Activated CD4-positive, CD25-positive, alpha-beta regulatory T cell treated with anti-CD3 and anti-CD28 coated beads, Interleukin-2, amount 50 U/mL, for 16 hours (primary cell): ENCODE data around the gene CXADR.

Experiments
- DNase-seq: peaks from one replicate; pipeline ENCODE4 v3.0.0-alpha.2; 2020; ENCODE audit warnings: low read depth, low spot score

Gene CXADR

DNA sequence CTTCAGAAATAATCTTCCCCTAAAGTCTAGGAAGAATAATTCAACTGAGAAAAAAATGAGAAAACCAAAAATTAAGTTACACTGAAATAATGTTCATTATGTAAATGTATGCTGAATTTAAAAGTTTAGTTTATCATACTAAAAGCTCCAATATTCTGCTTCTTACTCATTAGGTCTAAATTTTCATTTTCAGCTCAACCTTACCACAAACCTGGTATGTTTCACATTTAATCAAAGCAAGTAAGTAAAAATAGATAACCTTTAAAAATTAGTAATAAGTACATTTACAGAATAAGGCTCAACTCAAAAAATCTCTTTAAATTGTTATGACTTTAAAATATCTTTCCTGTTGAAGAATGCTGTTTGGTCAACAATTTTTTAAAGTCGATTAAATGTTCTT, 84.8 kb downstream of the CXADR start:
- no peak for DNase-seq

- no peak for DNase-seq
These were observed 85.6 kb downstream of the CXADR start for GRCh38 chr21:17598437-17598836.

GRCh38 chr21:17602874-17603273, 90.0 kb downstream of the CXADR start:
- DNase-seq = no peak

- DNase-seq = no peak
These were observed 94.8 kb downstream of the CXADR start for GRCh38 chr21:17607684-17608083.

DNA sequence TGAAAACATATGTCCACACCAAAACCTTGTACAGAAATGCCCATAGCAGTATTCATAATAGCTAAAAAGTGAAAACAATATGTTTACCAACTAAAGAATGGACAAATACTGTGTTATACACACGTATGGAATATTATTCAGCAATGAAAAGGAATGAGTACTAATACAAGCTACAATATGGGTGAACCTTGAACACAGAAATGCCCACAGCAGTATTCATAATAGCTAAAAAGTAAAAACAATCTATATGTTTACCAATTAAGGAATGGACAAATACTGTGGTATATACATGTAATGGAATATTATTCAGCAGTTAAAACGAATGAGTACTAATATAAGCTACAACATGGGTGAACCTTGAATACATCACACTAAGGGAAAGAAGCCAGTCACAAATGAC, 96.8 kb downstream of the CXADR start:
- no peak for DNase-seq

- no peak for DNase-seq
These were observed 98.1 kb downstream of the CXADR start for GRCh38 chr21:17610911-17611310.

DNA sequence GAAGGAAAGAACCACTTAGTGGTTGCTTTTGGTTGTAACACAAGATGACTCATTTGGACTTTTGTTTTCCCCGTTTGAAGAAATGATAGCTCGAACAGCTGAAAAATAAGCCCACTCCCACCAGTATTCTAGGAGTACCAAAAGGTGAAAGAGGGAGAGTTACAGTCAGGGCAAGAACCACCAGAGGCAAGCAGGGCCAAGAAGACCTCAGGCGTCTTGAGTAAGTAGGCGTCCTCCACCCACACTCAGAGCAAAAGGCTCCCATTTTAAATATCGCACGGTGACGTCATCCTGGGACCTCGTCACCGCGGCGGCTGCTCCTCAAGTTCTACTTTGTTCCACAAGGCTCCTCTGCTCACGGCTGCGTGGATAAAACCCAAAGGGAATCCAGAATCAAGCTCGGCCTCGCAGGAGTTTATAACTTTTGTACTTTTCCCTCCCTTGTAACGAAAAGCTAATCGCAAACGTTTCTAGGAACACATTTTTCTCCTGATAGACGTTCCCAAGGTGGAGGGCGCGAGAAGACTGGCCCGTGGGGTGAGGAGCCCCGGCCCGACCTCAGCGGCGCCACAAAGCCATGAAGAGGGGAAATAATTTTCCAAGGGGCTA, 98.7 kb downstream of the CXADR start:
- peak; percentile 68 for DNase-seq

DNA sequence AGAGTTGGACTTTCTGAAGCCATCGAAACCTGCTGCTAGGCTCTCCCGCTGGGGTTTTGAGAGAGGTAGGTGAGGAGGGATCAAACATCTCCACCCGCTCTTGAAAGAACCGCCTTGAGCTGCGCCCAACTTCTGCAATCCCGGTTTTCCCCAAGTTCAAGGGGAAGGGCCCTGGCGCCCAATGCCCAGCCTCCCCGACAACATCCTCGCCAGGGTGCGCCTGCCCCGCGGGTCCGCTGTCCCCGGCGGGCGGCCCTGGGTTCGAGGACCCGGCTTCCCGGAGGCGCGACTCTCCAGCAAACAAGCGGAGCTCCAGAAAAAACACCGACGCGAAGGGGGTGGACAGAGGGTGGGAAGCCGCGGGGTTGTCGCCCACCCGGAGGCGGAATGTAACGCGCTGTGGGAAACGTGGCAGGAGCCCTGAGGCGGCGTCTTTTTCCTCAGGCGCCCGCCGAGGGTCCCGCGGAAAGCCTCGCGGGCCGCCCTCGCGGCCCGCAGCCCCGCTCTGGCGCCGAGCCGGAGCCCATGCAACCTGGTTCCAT, 99.3 kb downstream of the CXADR start:
- no peak for DNase-seq

DNA sequence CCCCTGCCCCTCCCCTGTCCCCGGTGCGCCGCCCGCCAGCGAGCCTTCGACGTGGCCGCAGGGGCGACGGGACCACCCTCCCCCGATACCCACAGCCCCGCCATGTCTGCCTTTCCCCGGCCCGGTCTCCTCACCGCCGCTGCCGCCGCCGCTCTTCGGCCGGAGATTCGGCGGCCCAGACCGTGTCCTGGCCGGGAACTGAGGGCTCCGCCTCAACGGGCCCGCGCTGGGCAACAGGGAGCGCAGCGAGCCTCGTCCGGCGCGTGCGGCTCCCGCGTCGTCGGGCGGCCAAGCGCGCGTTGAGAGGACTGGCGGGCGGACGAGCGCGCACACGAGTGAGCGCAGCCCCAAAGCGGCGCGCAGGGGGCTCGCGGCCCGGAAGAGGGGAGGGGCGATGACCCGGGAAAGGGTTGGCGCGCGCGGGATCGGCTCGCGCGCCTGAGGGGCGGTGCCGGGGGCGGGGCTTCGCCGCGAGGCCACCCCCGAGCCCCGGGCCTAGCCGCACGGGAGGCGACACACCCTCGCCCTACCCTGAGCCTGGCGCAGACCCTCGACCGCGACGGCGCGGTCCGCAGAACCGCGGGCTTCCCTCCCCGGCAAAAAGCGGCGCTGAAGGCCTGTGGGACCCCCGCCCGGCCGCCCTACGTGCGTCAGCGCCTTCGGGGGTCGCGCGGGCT, 99.9 kb downstream of the CXADR start, which contains the start of gene BTG3:
BTG3 (minus strand) TSS at position 337 of the 677 bp plus-strand sequence. CDS start 3,757 bp downstream, outside the sequence.
- peak; percentile 72 for DNase-seq

GRCh38 chr21:17613242-17613676, 100.4 kb downstream of the CXADR start:
- DNase-seq = no peak

- no peak for DNase-seq
These were observed 104.0 kb downstream of the CXADR start for GRCh38 chr21:17616831-17617230.

GRCh38 chr21:17622018-17622417, 109.2 kb downstream of the CXADR start:
- DNase-seq = no peak

DNA sequence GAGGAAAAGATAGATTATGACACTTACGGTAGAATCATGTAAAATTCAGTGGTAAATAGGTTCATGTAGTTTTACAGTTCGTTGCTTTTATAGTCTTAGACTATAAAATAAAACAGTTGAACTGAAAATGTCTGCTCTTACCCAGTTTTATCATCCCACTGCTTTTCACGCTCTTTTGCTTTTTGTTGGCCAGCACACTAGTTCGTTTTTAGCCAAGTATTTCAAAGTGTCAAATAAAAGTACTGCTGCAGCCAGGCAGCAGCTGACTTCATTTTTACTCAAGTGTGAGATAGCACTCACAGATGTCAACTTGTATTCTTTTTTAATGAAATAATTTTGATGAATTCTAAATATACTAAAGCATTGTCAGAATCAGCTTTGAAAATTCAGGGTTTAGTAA, 118.4 kb downstream of the CXADR start:
- DNase-seq = no peak

DNA sequence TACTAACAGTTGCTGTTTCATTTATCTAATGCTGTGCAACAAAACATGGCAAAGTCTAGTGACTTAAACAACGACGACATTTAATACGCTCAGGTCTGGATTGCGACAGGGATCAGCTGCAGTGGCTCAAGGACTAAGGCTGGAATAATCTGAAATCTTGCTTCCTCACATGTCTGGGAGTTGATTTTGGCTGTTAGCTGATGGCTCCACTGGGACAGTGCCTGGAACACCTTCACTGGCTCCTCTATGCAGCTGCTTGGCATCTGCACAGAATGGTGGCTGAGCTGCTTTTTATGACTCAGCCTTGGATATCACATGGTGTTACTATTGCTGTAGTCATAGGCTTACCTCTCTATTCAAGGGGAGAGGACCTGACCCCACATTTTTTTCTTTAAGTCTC, 123.9 kb downstream of the CXADR start:
- DNase-seq = no peak

DNA sequence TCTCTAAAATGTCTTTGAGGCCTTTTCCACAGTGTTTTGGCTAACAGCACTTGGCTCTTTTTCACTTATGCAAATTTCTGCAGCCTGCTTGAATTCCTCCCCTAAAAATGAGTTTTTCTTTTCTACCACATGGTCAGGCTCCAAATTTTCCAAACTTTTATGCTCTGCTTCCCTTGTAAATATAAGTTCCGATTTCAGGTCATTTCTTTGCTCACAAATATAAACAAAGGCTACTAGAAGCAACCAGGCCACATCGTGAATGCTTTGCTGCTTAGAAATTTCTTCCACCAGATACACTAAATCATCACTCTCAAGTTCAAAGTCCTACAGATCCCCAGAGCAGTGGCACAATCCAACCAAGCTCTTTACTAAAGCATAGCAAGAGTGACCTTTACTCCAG, 128.0 kb downstream of the CXADR start:
- no peak for DNase-seq
